PC-3 (cell line): ENCODE measurements around the gene DOCK4.

Source experiments
- EZH2 ChIP-seq: fragments of 300-600 bp; sonication (generic); IDR thresholded peaks from one replicate; pipeline ENCODE4 v1.6.1; 2017; ENCODE audit warnings: antibody characterized with exemption, mild to moderate bottlenecking, low read length; ENCODE audit not compliant: unreplicated experiment
- EZH2phosphoT487 ChIP-seq: fragments of 300-600 bp; sonication (generic); IDR thresholded peaks from 2 replicates; pipeline ENCODE4 v1.6.1; 2018; ENCODE audit warnings: mild to moderate bottlenecking, antibody characterized with exemption, low read length, borderline replicate concordance
- TF ChIP-seq, protein P1 (sequence below): fragments of 300-600 bp; sonication (generic); conservative IDR thresholded peaks from 2 replicates; pipeline ENCODE4 v1.5.1; 2017; ENCODE audit warnings: antibody characterized with exemption, low read depth, mild to moderate bottlenecking, low read length

- TF ChIP-seq, protein P1, sequence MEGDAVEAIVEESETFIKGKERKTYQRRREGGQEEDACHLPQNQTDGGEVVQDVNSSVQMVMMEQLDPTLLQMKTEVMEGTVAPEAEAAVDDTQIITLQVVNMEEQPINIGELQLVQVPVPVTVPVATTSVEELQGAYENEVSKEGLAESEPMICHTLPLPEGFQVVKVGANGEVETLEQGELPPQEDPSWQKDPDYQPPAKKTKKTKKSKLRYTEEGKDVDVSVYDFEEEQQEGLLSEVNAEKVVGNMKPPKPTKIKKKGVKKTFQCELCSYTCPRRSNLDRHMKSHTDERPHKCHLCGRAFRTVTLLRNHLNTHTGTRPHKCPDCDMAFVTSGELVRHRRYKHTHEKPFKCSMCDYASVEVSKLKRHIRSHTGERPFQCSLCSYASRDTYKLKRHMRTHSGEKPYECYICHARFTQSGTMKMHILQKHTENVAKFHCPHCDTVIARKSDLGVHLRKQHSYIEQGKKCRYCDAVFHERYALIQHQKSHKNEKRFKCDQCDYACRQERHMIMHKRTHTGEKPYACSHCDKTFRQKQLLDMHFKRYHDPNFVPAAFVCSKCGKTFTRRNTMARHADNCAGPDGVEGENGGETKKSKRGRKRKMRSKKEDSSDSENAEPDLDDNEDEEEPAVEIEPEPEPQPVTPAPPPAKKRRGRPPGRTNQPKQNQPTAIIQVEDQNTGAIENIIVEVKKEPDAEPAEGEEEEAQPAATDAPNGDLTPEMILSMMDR = no peak
- TF ChIP-seq EZH2 (no peak), EZH2phosphoT487 (no peak)
Observed at GRCh38 chr7:111954474-111955381, 251.5 kb downstream of the DOCK4 start.
